Stomach (tissue), 4 donors: ENCODE data around the gene TUFM.

ENCODE experiments used
- POLR2A ChIP-seq, 4 donors: fragments of 450-650 bp; IDR thresholded peaks; one replicate each; pipeline ENCODE4 v1.6.1; 2016; ENCODE audit warnings: antibody characterized with exemption in 4 of 4, control low read depth in 2 of 4, mild to moderate bottlenecking in 1 of 4, moderate library complexity in 1 of 4
- POLR2AphosphoS5 ChIP-seq, 3 donors: sonication (generic); formaldehyde crosslinking; IDR thresholded peaks; one replicate each; pipeline ENCODE4 v1.6.1; 2016; ENCODE audit warnings: antibody characterized with exemption in 3 of 3

GRCh38 chr16:28824717-28824973, 21.5 kb downstream of the TUFM start:
- no peak for TF ChIP-seq POLR2AphosphoS5 (IDR thresholded peaks at IDR 0.05)
- TF ChIP-seq POLR2A (IDR thresholded peaks at IDR 0.05): no peak
